GM06990 (cell line): Measurements from ENCODE around the gene FALEC.

ENCODE experiments used
- DNase-seq: peaks from one replicate; pipeline ENCODE4 v3.0.0-alpha.2; 2011; ENCODE audit not compliant: insufficient read length; ENCODE audit errors: extremely low read depth
- H3K27me3 ChIP-seq: replicated peaks from 2 replicates; pipeline ENCODE4 v1.6.0; 2011; ENCODE audit warnings: low read length; ENCODE audit not compliant: control insufficient read depth, insufficient read depth
- H3K36me3 ChIP-seq: 2 replicates; pipeline ENCODE4 v1.5.1; 2011; ENCODE audit warnings: low read length; ENCODE audit not compliant: control insufficient read depth, insufficient read depth
- H3K4me3 ChIP-seq: replicated peaks from 2 replicates; pipeline ENCODE4 v1.5.1; 2011; ENCODE audit warnings: low read depth, mild to moderate bottlenecking, control low read depth, low read length
- TF ChIP-seq, protein P1 (sequence below): IDR thresholded peaks from 2 replicates; pipeline ENCODE4 v1.5.1; 2011; ENCODE audit warnings: low read length, control low read depth, mild to moderate bottlenecking, inconsistent platforms; ENCODE audit not compliant: insufficient read depth, poor library complexity, severe bottlenecking

FALEC gene

DNA sequence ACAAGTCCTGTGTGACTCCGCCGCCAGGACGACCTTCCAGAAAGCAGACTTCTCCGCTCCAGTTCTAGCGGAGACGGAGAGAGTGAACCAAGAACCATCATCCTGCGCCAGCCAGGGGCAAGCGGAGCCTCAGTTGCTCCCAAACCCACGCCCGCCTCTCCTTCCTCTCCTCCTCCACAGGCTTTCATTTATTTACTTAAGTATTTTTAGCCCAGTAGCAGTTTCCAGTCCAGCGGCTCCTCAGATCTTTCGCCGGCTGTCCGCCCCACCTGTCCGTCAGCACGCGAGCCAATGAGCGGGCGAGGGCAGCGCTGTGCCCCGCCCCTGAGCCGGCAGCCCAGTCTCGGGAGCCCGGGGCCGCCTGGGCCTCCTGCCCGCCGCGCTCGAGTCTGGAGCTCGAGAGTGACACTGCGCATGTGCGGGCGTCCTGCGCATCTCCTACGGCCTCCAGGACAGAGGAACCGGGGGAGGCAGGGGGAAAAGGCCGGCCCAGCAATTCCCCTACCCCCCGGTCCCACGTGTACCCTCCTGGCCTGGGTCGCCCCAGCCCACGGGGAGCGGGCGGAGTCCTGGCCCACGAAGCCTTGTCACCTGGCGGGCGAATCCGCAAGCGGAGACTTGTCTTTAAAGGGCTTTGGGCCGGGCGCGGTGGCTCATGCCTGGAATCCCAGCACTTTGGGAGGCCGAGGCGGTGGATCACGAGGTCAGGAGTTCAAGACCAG is at the start of gene FALEC:
Gene FALEC (plus strand): TSS at position 425 of the 722 bp plus-strand sequence.
- TF ChIP-seq, protein P1, sequence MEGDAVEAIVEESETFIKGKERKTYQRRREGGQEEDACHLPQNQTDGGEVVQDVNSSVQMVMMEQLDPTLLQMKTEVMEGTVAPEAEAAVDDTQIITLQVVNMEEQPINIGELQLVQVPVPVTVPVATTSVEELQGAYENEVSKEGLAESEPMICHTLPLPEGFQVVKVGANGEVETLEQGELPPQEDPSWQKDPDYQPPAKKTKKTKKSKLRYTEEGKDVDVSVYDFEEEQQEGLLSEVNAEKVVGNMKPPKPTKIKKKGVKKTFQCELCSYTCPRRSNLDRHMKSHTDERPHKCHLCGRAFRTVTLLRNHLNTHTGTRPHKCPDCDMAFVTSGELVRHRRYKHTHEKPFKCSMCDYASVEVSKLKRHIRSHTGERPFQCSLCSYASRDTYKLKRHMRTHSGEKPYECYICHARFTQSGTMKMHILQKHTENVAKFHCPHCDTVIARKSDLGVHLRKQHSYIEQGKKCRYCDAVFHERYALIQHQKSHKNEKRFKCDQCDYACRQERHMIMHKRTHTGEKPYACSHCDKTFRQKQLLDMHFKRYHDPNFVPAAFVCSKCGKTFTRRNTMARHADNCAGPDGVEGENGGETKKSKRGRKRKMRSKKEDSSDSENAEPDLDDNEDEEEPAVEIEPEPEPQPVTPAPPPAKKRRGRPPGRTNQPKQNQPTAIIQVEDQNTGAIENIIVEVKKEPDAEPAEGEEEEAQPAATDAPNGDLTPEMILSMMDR = no peak
- H3K4me3 ChIP-seq = peak within 1 kb of the TSS; percentile 68
- H3K27me3 ChIP-seq = no peaks in the 10 kb centered on the region
- H3K36me3 ChIP-seq = no peaks in the 10 kb centered on the region; the same call in none of the 2 replicates
- peak; percentile 95 for DNase-seq

DNA sequence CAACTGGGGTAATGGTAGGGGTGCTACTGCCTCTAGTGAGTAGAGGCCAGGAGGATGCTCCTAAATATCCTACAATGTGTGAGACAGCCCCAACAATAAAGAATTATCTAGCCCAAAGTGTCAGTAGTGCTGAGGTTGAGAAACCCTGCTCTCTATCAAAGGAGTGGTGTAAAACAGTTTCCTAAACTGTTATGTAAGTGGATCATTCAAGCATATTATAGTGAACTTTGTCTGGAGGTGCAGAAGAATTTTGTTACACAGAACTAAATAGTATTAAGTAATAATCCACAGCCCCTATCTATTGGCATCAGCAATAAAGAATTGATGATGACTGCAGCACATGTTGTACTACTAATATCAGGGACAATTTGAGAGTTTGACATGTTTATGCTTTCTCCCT is 48.6 kb upstream of the FALEC start:
- peaks cover 14% of the 10 kb centered on the region for H3K36me3 ChIP-seq
- no peak overlapping the region for H3K4me3 ChIP-seq
- DNase-seq = no peak
- TF ChIP-seq, protein P1 = no peak
- H3K27me3 ChIP-seq = no peaks in the 10 kb centered on the region

DNA sequence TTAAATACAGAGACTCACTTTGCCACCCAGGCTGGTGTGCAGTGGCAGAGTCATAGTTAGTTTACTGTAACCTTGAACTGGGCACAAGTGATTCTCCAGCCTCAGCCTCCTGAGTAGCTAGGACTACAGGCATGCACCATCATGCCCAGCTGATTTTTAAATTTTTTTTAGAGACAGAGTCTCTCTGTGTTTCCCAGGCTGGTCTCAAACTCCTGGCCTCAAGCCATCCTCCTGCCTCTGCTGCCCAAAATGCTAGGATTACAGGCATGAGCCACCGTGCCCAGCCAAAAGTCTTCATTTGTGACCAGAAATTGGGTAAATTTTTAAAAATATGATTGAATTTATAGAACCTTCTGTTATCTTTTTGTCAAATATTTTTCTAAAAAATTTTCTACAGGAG is 46.3 kb upstream of the FALEC start:
- Histone ChIP-seq H3K4me3 (no peak overlapping the region), H3K36me3 (peaks cover 18% of the 10 kb centered on the region), H3K27me3 (no peaks in the 10 kb centered on the region)
- TF ChIP-seq, protein P1 = no peak
- no peak for DNase-seq

DNA sequence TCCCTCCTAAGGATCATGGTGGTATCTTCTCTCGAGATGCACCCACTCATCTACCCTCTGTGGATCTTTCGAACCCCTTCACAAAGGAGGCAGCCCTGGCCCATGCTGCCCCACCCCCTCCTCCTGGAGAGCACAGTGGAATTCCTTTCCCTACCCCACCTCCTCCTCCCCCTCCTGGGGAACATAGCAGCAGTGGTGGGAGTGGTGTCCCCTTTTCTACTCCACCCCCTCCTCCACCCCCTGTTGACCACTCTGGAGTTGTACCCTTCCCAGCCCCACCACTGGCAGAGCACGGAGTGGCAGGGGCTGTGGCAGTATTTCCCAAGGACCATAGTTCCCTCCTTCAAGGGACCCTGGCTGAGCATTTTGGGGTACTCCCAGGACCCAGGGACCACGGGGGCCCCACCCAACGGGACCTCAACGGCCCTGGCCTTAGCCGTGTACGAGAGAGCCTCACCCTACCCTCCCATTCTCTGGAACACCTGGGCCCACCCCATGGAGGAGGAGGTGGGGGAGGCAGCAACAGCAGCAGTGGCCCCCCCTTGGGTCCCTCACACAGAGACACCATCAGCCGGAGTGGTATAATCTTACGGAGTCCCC is 42.9 kb upstream of the FALEC start:
- DNase-seq = no peak
- no peak overlapping the region for H3K4me3 ChIP-seq
- peaks cover 18% of the 10 kb centered on the region for H3K36me3 ChIP-seq
- TF ChIP-seq, protein P1 = no peak
- H3K27me3 ChIP-seq = no peaks in the 10 kb centered on the region

DNA sequence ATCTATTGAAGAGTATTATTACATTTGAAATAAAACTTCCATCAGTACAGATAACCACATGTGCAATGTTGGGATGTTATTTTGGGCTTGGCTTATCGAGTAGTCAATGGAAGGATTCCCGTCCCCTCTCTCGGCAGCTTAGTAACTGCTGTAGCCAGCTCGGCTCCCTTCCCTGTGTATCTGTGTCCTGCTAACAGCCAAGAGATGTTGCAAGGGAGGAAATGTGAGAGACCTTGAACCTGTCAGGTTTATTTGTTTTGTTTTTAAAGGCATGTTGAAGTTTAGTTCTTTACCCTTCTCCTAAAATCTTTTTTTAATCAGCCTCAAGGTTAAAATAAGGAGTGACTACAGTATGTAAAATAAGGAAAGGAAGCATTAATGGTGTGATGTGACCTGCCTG is 41.9 kb upstream of the FALEC start:
- Histone ChIP-seq H3K36me3 (peaks cover 18% of the 10 kb centered on the region), H3K27me3 (no peaks in the 10 kb centered on the region), H3K4me3 (no peak overlapping the region)
- TF ChIP-seq, protein P1 = no peak
- no peak for DNase-seq

DNA sequence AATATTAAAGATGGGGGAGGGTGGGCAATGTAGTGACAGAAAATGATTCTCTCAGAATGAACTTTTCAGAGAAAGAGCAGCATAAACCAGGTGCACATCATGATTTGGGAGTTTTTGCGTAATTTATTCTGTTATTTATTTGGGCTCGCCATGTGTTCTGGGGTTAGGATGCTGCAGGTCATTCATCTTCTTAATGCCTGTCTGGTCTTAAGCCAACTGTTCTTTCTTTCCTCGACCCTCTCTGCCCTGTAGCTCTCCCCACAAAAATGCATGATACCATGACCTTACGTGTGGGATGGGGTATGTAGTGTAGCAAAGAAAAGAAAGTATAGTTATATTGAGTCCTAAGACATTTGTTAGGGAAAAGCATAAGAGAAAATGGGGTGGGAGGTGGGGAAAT is 40.7 kb upstream of the FALEC start:
- H3K4me3 ChIP-seq = no peak overlapping the region
- no peaks in the 10 kb centered on the region for H3K27me3 ChIP-seq
- peaks cover 18% of the 10 kb centered on the region for H3K36me3 ChIP-seq
- no peak for DNase-seq
- TF ChIP-seq, protein P1 = no peak
